ENCODE measurements around the gene SPRR2G.
"Not testable (repeated sequence)": the region's sequence is repeated elsewhere in the genome, so short reads cannot be mapped to it uniquely, and the experiment has no call there.

Gene SPRR2G

DNA sequence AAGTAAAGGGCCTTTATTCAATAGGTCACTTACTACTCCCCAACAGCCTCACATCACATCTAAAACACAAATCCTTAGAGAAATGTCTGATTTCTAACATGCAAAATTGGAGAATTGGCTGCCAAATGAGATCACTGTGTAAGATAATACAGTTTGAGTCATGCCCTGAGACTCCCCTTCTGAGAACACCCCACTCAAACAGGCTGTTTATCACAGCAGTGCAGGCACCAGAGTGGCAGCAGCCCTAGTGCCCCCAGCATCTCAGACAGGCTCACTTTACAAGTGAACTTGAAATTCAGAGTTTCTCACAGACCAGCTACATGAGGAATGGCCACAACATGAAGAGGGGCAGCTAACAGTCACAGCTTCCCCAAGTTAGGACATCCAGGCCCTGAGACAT lies 35.4 kb downstream of the SPRR2G start:
- DNase-seq (ENCODE audit: low read depth in 2 of 2, low spot score in 1 of 2), result not testable (repeated sequence)

DNA sequence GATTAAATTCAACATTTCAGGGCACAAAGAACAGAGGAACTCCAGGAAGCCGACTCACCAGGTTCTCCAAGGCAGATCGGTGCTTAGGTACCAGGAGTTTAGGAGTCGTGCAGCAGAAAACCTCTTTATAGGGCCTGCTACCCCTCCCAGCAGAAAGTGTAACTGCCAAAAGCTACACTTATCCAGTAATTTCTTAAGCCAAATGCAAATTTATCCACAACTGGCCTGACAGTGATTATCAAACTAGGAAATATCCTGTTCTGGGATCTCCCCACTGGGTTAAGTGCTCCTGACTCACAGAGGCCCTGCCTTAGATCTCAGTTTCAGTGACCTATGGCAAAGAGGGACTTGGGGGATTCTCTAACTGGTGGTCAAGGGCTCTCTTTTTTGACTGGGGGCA lies 37.3 kb downstream of the SPRR2G start, which contains the start of gene SPRR2F:
SPRR2F (minus strand) TSS at position 101 of the 400 bp plus-strand sequence. CDS start 783 bp downstream, outside the sequence.
- no peak for DNase-seq (ENCODE audit: low read depth in 2 of 2, low spot score in 1 of 2)

DNA sequence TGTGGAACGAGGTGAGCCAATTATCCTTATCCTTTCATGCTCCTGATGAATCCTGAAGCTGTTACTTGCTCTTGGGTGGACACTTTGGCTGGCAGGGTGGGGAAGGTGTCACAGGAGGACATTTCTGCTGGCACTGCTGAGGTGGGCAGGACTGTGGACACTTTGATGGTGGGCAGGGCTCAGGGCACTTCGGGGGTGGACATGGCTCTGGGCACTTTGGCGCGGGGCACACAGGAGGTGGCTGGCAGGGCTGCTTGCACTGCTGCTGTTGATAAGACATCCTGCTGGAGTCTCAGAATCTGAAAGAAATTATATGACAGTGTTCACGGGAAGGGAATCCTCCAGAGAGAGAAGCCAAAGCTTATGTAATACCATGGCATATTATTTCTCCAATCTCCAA lies 38.2 kb downstream of the SPRR2G start:
- not testable (repeated sequence) for DNase-seq (ENCODE audit: low read depth in 2 of 2, low spot score in 1 of 2)

DNA sequence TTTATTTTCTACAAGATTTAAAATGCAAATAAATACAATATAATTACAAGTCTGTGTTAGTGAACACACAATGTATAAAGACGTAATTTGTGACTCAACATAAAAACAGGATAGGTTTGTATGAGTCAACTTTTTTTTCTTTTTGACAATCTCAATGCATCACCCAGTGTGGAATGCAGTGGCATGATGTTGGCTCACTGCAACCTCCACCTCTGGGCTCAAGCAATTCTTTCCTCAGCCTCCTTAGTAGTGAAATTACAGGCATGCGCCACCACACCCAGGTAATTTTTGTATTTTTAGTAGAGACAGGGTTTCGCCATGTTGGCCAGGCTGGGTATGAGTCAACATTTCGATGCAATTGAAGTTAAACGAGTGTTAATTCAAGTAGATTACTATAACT lies 50.4 kb downstream of the SPRR2G start:
- DNase-seq (ENCODE audit: low read depth in 2 of 2, low spot score in 1 of 2), result no peak

All from stimulated activated CD8-positive, alpha-beta memory T cell treated with anti-CD3 and anti-CD28 coated beads, Interleukin-4, amount 100 ng/mL, for 4 hours (primary cell).